ENCODE data around the gene RPP25.
"Not testable (repeated sequence)": the region's sequence is repeated elsewhere in the genome, so short reads cannot be mapped to it uniquely, and the experiment has no call there.

Gene RPP25

GRCh38 chr15:74917676-74918075 lies 38.9 kb downstream of the RPP25 start:
- DNase-seq (ENCODE audit: low spot score) = no peak

DNA sequence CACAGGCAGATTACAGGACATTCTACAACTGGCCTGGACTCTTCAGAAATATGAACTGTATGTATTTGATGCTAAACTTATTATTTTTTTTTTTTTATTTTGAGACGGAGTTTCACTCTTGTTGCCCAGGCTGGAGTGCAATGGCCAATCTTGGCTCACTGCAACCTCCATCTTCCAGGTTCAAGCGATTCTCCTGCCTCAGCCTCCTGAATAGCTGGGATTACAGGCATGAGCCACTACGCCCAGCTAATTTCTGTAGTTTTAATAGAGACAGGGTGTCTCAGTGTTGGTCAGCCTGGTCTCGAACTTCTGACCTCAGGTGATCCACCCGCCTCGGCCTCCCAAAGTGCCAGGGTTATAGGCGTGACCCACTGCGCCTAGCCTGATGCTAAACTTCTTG lies 42.8 kb downstream of the RPP25 start:
- not testable (repeated sequence) for DNase-seq (ENCODE audit: low spot score)

DNA sequence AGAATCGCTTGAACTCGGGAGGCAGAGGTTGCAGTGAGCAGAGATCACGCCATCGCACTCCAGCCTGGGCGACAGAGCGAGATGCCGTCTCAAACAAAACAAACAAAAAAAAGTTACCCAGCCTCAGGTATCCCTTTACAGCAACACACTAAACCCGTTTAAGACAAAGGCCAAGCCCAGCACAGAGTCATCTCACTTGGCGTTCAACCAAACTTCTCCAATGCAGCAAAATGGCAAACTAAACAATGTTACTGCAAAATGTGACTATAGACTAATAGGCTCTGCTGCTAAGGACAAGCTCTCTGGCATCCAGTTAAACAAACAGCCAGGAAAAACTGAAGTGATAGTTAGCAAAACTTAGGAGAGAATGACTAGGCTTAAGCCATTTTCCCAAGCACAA lies 43.5 kb downstream of the RPP25 start:
- no peak for DNase-seq (ENCODE audit: low spot score)

- DNase-seq (ENCODE audit: low spot score) = no peak
These were observed 47.9 kb downstream of the RPP25 start for GRCh38 chr15:74908635-74909034.

- DNase-seq (ENCODE audit: low spot score) = no peak
These were observed 49.3 kb downstream of the RPP25 start for GRCh38 chr15:74907163-74907870.

- DNase-seq (ENCODE audit: low spot score) = peak; percentile 84
These were observed 50.0 kb downstream of the RPP25 start, which contains the start of gene FAM219B for GRCh38 chr15:74906450-74907162. TSS of gene FAM219B (minus strand) at chr15:74906851. CDS start at chr15:74906800, 51 bp downstream.

- DNase-seq (ENCODE audit: low spot score) = no peak
These were observed 50.5 kb downstream of the RPP25 start for GRCh38 chr15:74906067-74906449.

Data from kidney capillary endothelial cell (primary cell).